Activated effector memory CD4-positive, alpha-beta T cell treated with anti-CD3 and anti-CD28 coated beads, Interleukin-2, amount 50 U/mL, for 16 hours (primary cell): ENCODE data around the gene HMCES.

Experiments
- DNase-seq: peaks from one replicate; pipeline ENCODE4 v3.0.0-alpha.2; 2020

The HMCES gene

GRCh38 chr3:129278439-129278965, at the start of gene HMCES:
Gene HMCES, plus strand, starts transcription at chr3:129278870. Its CDS starts 863 bp downstream, at chr3:129279733.
- peak; percentile 97 for DNase-seq

GRCh38 chr3:129228891-129229585, 49.6 kb upstream of the HMCES start:
- DNase-seq: no peak

DNA sequence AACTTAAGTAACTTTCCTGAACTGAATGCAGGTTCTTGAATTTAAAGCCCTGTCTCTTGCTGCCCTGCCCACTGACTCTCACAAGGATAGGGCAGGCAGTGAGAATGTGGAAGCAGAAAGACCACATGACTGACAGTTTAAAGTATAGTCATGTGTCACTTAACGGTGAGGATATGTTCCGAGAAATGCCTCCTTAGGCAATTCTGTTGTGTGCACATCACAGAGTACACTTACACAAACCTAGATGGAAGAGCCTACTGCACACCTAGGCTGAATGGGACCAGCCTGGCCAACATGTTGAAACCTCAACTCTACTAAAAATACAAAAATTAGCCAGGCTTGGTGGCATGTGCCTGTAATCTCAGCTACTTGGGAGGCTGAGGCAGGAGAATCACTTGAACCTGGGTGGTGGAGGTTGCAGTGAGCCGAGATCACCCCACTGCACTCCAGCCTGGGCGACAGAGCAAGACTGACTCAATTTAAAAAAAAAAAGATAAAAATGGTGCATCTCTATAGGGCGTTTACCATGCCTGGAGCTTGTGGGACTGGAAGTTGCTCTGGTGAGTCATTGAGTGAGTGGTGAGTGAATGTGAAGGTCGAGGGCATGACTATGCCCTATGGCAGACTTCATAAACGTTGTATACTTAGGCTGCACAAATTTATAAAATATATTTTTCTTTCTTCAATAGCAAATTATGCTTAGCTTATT, 48.2 kb upstream of the HMCES start:
- no peak for DNase-seq

GRCh38 chr3:129231331-129232119, 47.1 kb upstream of the HMCES start:
- DNase-seq: no peak

DNA sequence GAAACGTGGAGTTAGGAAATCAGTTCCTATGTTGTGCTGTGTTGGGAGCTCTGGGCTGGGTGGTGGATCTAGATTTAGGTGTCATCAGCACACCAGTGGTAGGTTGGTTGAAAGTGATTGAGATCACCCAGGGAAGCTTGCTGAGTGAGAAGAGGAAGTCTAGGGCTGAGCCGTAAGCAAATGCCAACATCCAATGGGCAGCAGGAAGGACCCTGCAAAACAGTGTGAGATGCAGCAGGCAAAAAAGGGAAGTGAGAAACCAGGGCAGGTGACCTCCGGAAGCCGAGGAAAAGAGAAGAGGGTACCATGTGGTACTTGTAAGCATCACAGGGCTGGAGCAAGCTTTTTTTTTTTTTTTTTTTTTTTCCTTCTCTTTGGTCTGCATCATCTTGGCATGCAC, 45.1 kb upstream of the HMCES start:
- no peak for DNase-seq

DNA sequence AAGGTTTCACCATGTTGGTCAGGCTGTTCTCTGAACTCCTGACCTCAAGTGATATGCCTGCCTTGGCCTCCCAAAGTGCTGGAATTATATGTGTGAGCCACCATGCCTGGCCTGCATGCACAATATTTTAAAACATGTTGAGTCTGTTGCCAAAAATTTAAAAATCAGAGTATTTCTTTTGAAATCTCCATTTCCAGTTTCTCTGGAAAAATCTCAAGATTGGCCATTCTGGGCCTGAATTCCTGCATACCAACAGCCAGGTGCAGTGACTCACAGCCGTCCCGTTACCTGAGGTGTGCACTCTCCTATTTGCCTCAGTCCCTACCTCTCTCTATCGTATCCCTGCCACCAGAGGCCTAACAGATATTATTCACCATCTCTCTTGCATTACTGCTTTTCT, 44.2 kb upstream of the HMCES start:
- DNase-seq: no peak

DNA sequence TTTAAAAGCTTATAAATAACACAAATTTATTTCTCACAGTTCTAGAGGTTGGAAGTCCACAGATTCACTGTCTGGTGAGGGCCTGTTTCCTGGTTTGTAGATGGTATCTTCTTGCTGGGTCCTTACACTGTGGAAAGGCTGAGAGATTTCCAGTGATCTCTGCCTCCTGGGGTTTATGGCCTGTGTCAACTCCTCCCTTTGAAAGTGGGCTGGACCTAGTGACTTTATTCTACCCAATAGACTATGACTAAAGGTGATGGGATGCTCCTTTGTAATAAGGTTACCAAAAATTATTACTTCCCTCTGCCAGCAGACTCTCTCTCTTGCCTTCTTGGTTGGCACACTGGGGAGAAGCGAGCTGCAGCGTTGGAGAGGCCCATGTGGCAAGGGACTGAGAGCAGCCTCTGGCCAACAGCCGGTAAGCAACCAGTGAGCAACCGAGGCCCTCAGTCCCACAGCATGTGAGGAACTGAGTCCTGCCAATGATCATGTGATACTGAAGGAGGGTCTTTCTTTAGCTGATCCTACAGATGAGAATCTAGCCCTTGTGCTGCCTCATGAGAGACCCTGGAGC, 43.2 kb upstream of the HMCES start:
- DNase-seq: no peak

GRCh38 chr3:129238945-129239705, 39.5 kb upstream of the HMCES start:
- DNase-seq: no peak

- no peak for DNase-seq
These were observed 38.7 kb upstream of the HMCES start for GRCh38 chr3:129239991-129240390.

DNA sequence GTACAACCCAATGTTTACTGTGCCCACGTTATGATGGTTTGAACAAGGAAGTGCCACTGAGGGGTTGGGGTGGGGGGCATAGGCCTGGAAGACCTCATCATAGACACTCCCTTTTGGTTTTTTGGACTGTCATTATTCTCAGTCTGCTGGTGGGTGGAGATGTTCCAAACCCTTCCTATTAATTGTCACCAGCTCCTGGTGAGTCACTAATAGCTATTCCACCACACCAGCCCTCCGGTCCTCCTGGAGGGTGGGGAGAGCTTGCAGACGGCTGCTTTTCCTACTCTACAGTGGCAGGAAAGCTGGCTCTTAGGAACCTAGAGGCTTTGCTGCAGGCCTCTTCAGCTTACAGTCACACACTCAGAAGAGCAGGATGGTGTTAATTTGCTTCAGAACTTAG, 38.2 kb upstream of the HMCES start:
- no peak for DNase-seq

GRCh38 chr3:129245141-129245540, 33.5 kb upstream of the HMCES start:
- DNase-seq: no peak

DNA sequence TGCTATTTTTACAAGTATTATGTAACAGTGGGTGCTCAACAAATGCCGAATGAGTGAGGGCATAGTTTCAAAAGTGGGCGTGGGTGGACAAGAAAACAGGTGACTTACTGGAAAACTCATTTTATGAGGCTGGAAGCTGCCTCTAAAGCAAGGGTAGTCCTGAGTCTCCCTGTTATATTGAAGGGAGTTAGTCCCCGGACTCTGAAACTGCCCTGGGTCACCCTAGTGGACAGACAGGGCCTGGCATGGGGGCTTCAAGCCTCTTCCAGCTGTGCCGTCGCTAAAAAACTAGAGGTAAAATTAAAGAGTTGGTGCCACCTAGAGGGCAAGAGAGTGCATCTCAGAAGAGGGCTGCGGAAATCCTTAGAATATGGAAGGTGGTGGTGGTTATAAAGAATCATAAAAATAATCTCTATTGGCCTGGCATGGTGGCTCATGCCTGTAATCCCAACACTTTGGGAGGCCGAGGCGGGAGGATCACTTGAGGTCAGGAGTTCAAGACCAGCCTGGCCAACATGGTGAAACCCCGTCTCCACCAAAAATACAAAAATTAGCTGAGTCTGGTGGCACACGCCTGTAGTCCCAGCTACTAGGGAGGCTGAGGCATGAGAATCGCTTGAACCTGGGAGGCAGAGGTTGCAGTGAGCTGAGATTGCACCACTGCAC, 32.9 kb upstream of the HMCES start:
- DNase-seq: peak; percentile 87

DNA sequence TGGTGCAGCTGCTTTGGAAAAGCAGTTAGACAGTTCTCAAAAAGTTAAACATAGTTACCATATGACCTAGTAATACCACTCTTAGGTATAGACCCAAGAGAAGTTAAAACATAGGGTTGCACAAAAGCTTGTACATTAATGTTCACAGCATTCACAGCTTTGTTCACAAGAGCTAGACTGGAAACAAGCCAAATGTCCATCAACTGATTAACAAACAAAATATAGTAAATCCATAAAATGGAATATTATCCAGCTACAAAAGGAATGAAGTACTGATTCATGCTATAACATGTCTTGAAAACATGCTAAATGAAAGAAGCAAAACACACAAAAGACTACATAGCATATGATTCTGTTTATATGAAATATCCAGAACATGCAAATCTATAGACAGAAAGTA, 32.0 kb upstream of the HMCES start:
- no peak for DNase-seq

- DNase-seq: no peak
These were observed 30.2 kb upstream of the HMCES start for GRCh38 chr3:129248286-129248979.

DNA sequence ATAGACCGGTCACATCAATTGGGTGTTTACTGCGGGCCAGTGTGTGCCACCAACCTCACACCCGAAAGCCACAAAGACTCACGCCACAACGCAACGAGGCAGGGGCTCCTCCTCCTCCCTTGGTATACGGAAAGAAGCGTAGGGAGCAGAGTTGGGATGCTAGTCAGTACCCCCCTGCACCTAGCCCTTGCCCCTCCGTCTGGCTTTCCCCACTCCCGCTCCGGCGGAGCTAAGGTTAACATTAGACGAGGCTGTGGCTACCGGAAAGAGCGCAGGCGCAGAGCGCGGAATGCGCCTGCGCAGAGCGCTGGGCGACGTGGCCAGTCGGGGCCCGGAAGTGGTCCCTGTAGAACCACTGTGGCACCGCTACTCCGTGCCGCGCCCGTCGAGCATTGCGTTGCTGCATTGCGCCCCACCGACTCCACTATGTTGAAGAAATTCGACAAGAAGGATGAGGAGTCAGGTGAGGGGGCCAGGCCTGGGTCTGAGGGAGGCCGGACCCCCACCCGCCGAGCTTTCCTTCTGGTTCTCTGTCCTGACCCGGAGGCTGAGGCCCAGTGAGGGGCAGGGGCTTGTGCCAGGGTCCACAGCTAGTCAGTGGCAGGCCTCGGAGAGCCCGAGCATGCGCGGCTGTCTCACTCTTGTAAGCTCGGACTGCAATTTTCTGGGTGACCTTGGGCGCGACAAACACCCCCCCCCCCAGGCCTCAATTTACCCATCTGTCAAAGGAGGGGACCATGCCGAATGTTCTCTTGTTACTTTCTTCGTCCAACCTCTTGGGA, 29.2 kb upstream of the HMCES start, which contains the start of gene COPG1:
Gene COPG1, plus strand, starts transcription at position 323 of the 782 bp plus-strand sequence. Its CDS starts 104 bp downstream, at position 427.
- peak; percentile 95 for DNase-seq

DNA sequence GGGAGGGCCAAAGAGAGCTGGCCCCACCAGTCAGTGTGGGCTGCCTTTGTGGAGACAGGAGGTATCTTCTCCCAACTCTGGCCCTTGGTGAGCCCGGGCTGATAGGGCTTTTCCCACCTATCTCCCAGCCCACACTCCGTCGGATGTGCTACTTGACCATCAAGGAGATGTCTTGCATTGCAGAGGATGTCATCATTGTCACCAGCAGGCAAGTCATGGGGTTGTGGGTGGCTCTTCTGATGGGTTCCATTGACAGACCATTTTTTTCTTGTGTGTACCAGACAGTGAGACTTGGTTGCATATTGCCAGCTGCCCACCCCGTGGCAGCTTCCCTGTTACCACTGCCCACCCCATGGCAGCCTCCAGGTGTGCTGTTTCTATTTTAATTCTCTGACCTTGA, 25.9 kb upstream of the HMCES start:
- no peak for DNase-seq

DNA sequence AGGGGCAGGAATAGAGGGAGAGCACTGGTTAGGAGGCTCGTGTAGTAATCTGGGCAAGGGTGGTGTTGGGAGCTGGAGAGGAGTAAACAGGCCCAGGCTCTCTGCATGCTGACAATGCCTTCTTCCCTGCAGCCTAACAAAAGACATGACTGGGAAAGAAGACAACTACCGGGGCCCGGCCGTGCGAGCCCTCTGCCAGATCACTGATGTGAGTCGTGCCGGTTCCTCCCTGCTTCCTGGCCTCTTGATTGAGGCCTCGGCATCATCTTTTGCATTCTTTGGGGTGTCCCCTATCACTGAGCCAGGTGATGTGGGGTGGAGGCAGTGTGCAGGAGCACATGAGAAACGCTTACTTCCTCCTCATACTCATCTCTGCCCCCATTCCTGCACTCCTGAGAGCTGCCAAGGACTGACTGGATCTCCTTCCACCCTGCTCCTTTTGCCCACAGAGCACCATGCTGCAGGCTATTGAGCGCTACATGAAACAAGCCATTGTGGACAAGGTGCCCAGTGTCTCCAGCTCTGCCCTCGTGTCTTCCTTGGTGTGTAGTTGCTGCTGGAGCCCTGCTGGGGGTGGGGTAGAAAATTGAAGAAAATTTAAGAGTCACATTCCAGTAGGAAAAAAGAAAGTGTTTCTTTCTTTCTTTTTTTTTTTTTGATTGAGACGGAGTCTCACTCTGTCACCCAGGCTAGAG, 24.0 kb upstream of the HMCES start:
- DNase-seq: no peak

DNA sequence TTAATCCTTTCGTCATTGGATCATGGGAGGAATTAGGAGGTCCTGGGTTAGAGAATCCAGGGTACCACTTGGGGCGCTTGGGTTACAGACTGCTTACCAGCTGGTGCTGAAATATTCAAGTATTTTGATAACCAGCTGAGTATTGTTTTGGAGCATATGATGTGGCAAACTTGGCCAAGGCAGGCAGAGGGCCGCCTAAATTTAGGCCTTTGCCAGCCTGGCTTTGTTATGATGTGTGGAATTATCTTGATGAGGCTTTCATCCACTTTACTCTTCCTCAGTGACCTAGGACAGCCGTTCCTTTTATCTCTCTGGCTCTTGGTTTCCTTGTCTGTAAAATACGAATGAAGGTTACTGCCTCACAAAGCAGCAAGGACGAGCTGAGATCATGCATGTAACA, 22.4 kb upstream of the HMCES start:
- no peak for DNase-seq

DNA sequence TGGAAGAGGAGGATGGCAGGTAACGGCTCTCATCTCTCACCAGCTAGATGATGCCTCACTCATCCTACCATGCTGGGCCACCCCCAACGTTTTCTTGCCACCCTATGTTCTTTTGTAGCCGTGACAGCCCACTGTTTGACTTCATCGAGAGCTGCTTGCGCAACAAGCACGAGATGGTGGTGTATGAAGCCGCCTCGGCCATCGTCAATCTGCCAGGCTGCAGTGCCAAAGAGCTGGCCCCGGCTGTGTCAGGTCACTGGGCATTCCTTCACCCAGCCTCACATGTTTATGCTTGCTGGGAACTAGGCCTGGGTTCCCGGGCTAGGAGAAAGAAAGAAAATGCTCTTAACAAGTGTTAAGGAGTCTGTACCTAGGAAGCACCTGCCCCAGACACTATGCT, 21.1 kb upstream of the HMCES start:
- no peak for DNase-seq
